Neutrophil (primary cell): ENCODE data around the gene LSM12.
A peak's percentile ranks its signal among the peaks of the same experiment; 100 is the strongest.

Experiments
- H3K27ac ChIP-seq: fragments of 200-600 bp; sonication (generic); 2 replicates; pipeline ENCODE4 v1.5.1; 2016; ENCODE audit warnings: mild to moderate bottlenecking, moderate library complexity
- H3K27me3 ChIP-seq: fragments of 200-600 bp; sonication (generic); 2 replicates; pipeline ENCODE4 v1.6.0; 2016; ENCODE audit warnings: mild to moderate bottlenecking
- H3K36me3 ChIP-seq: fragments of 200-600 bp; sonication (generic); 2 replicates; pipeline ENCODE4 v1.5.1; 2017
- H3K4me1 ChIP-seq, 2 experiments: fragments of 200-600 bp in 1 of 2; sonication (generic) in 1 of 2; 1 replicate in 1 of 2; 2 replicates in 1 of 2; pipeline versions ENCODE4 v1.5.1 to v1.6.1; 2013 to 2016; ENCODE audit warnings: low read depth in 1 of 2, low read length in 1 of 2, mild to moderate bottlenecking in 1 of 2, moderate library complexity in 1 of 2; ENCODE audit not compliant: control insufficient read depth in 1 of 2, insufficient read depth in 1 of 2
- H3K4me3 ChIP-seq, 2 experiments: fragments of 200-600 bp in 1 of 2; sonication (generic) in 1 of 2; 1 replicate in 1 of 2; 2 replicates in 1 of 2; pipeline ENCODE4 v1.5.1; 2013 to 2016; ENCODE audit warnings: low read depth in 1 of 2, low read length in 1 of 2, mild to moderate bottlenecking in 1 of 2, moderate library complexity in 1 of 2
- H3K9me3 ChIP-seq: fragments of 200-600 bp; sonication (generic); 2 replicates; pipeline ENCODE4 v1.5.1; 2016
- CTCF ChIP-seq: fragments of 200-600 bp; sonication (generic); IDR thresholded peaks from 2 replicates; pipeline ENCODE4 v1.5.1; 2016; ENCODE audit warnings: antibody characterized with exemption

LSM12 gene

GRCh38 chr17:44066204-44066930 is at the start of gene LSM12:
Gene LSM12, minus strand, starts transcription at chr17:44066671. Its CDS starts 84 bp downstream, at chr17:44066587.
- Histone ChIP-seq H3K27ac (peak within 1 kb of the TSS; percentile 93), H3K36me3 (peaks cover 18% of the 10 kb centered on the region), H3K4me3 (peak within 1 kb of the TSS; percentile 81 to 82), H3K9me3 (no peaks in the 10 kb centered on the region), H3K4me1 (peaks cover 38 to 39% of the 10 kb centered on the region in 2 experiments), H3K27me3 (no peaks in the 10 kb centered on the region)
- TF ChIP-seq CTCF = peak; percentile 49

- Histone ChIP-seq H3K4me1 (peaks cover 12 to 14% of the 10 kb centered on the region in 2 experiments), H3K27ac (no peak overlapping the region), H3K36me3 (peaks cover 58% of the 10 kb centered on the region), H3K27me3 (no peaks in the 10 kb centered on the region), H3K9me3 (no peaks in the 10 kb centered on the region), H3K4me3 (no peak overlapping the region)
- TF ChIP-seq CTCF = no peak
Observed at GRCh38 chr17:44115585-44116415, 49.3 kb upstream of the LSM12 start.

DNA sequence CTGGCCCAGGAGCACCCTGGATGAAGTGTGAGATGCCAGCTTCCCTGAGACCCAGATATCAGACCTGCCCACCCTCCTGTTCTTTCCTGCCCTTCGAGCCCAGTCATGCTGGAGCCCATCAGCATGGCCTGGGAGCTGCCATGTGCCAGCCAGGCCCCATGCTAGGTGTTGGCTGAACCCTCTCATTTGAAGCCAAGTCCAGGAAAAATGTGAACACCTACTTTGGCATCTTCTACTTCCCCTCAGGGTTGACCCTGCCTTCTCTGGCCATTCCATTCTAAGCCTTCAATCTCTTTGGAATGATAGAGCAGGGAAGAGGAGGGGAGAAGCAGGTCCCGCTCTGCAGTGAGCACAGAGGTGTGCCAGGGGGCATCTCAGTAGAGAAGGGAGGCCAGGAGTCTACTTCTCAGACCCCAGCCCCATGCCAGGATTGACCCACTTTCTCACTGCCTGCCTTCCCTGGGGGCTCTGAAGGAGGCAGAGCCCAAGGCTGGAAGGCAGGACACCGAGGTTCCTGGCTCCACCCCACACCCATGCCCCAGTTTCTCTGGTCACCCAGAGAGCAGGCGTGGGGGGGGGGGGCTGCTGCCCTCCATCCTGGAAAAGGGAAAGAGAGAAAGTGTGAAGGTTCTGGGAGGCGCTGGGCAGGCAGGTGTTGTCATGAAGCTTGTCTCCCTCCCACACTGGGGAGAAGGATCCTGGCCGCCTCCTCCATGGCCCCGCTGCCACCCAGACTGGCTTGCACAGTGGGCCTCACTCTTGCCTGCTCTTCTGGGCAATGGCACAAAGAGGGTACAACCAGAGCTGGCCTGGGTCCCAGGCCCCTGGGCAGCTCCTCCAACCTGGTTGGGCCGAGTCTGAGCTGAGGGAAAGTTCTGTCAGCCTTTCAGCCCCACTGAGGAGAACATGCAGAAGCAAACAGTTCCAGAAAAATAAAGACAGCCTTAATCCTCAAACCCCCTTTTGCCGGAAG is 47.7 kb upstream of the LSM12 start:
- Histone ChIP-seq H3K36me3 (peaks cover 61% of the 10 kb centered on the region), H3K27ac (no peak overlapping the region), H3K9me3 (no peaks in the 10 kb centered on the region), H3K4me1 (peaks cover 26 to 28% of the 10 kb centered on the region in 2 experiments), H3K27me3 (no peaks in the 10 kb centered on the region), H3K4me3 (no peak overlapping the region)
- no peak for TF ChIP-seq CTCF

- H3K4me1 ChIP-seq = peaks cover 26 to 28% of the 10 kb centered on the region in 2 experiments
- H3K9me3 ChIP-seq = no peaks in the 10 kb centered on the region
- TF ChIP-seq CTCF = no peak
- peaks cover 64% of the 10 kb centered on the region for H3K36me3 ChIP-seq
- H3K4me3 ChIP-seq = no peak overlapping the region
- H3K27ac ChIP-seq = no peak overlapping the region
- H3K27me3 ChIP-seq = no peaks in the 10 kb centered on the region
Observed at GRCh38 chr17:44113382-44113781, 46.9 kb upstream of the LSM12 start.
